Gastrocnemius medialis (tissue), 4 donors: Measurements from ENCODE around the gene ATXN1.

ENCODE experiments used
- POLR2A ChIP-seq, 2 donors: fragments of 450-650 bp; IDR thresholded peaks; one replicate each; pipeline ENCODE4 v1.6.1; 2017; ENCODE audit warnings: antibody characterized with exemption in 2 of 2, mild to moderate bottlenecking in 2 of 2, moderate library complexity in 2 of 2
- TF ChIP-seq, protein P1 (sequence below), 5 experiments: fragments of 450-650 bp in 3 of 5; fragments of 200-600 bp in 2 of 5; sonication (generic) in 2 of 5; IDR thresholded peaks in 4 of 5; conservative IDR thresholded peaks in 1 of 5; 1 replicate in 4 of 5; 2 replicates in 1 of 5; pipeline ENCODE4 v1.5.1; 2016 to 2019; ENCODE audit warnings: antibody characterized with exemption in 5 of 5, mild to moderate bottlenecking in 3 of 5, moderate library complexity in 3 of 5

- TF ChIP-seq, protein P1, sequence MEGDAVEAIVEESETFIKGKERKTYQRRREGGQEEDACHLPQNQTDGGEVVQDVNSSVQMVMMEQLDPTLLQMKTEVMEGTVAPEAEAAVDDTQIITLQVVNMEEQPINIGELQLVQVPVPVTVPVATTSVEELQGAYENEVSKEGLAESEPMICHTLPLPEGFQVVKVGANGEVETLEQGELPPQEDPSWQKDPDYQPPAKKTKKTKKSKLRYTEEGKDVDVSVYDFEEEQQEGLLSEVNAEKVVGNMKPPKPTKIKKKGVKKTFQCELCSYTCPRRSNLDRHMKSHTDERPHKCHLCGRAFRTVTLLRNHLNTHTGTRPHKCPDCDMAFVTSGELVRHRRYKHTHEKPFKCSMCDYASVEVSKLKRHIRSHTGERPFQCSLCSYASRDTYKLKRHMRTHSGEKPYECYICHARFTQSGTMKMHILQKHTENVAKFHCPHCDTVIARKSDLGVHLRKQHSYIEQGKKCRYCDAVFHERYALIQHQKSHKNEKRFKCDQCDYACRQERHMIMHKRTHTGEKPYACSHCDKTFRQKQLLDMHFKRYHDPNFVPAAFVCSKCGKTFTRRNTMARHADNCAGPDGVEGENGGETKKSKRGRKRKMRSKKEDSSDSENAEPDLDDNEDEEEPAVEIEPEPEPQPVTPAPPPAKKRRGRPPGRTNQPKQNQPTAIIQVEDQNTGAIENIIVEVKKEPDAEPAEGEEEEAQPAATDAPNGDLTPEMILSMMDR (IDR thresholded peaks at IDR 0.05 in 4 of 5, conservative IDR thresholded peaks at IDR 0.05 in 1 of 5), result no peak
- TF ChIP-seq POLR2A (IDR thresholded peaks at IDR 0.05), result no peak
Measured at GRCh38 chr6:16468991-16469615, 292.2 kb downstream of the ATXN1 start.
